GM12891 (cell line): ENCODE data around the gene INTS2.
A peak's percentile ranks its signal among the peaks of the same experiment; 100 is the strongest.

ENCODE experiments used
- DNase-seq: peaks from one replicate; pipeline ENCODE4 v3.0.0; 2011; ENCODE audit warnings: low spot score; ENCODE audit not compliant: insufficient read length
- FAIRE-seq: peaks from 2 replicates; lab custom pipeline; 2011; peaks lifted over from hg19 to GRCh38; lab: Jason Lieb, UNC
- PAX5 ChIP-seq: IDR thresholded peaks from 2 replicates; pipeline ENCODE4 v1.6.1; 2011; ENCODE audit warnings: low read length, moderate library complexity, mild to moderate bottlenecking; ENCODE audit not compliant: insufficient read depth, severe bottlenecking
- POLR2A ChIP-seq: IDR thresholded peaks from 2 replicates; pipeline ENCODE4 v1.6.1; 2011; ENCODE audit warnings: low read depth, low read length, control low read depth
- POLR2AphosphoS5 ChIP-seq: IDR thresholded peaks from 2 replicates; pipeline ENCODE4 v1.6.1; 2011; ENCODE audit warnings: low read depth, low read length, control low read depth
- POU2F2 ChIP-seq: IDR thresholded peaks from 2 replicates; pipeline ENCODE4 v1.6.1; 2011; ENCODE audit warnings: low read depth, mild to moderate bottlenecking, control low read depth, low read length, moderate library complexity
- SPI1 ChIP-seq: IDR thresholded peaks from 2 replicates; pipeline ENCODE4 v1.6.1; 2011; ENCODE audit warnings: low read depth, low read length, control low read depth
- TAF1 ChIP-seq: IDR thresholded peaks from 2 replicates; pipeline ENCODE4 v1.6.1; 2011; ENCODE audit warnings: low read depth, low read length, control low read depth

The INTS2 gene

GRCh38 chr17:61852857-61853256 is 74.9 kb downstream of the INTS2 start:
- no peak for DNase-seq
- no peak for TF ChIP-seq POLR2AphosphoS5
- no peak for TF ChIP-seq POU2F2
- TF ChIP-seq PAX5 = no peak
- no peak for FAIRE-seq

DNA sequence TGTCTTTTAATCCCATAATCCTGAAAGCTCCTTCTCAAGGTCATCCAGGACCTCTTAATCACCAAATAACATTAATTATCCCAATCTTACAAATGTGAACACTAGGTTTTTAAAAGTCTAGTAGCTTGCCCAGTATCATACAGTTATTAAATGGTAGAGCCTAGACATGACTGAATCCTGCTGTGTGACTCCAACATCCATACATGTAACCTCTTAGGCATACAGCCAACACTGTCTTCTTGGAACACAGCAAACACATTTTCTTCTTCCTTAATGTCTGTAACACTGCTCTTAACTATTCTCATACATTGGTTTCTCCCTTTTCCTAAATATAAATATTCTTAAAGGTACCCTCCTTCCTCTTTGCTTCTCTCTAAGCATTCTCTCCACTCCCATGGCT is 78.1 kb downstream of the INTS2 start:
- DNase-seq (no peak), FAIRE-seq (no peak)
- TF ChIP-seq POU2F2 (no peak), POLR2AphosphoS5 (no peak), TAF1 (no peak), POLR2A (no peak), PAX5 (no peak), SPI1 (no peak)

DNA sequence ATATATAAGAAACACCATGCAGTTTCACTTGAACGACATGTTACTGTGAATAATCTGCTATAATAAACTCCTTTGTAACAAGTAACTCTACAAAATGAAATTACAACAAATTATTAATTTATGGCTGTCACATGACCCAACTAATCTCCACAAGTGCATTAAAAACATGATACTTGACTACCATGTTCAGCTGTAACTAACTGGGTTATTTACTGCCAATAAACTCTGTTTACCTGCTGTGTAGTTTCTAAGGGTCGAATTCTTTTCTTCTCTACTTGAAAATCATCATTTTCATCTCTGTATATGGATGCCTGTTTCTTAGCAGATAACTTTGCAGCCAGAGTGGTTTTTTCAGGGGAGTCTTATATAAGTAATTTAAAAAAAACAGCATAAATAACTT is 78.9 kb downstream of the INTS2 start:
- TF ChIP-seq POLR2A = no peak
- no peak for TF ChIP-seq SPI1
- no peak for TF ChIP-seq PAX5
- TF ChIP-seq POU2F2 = no peak
- TF ChIP-seq TAF1 = no peak
- no peak for TF ChIP-seq POLR2AphosphoS5
- FAIRE-seq = no peak
- no peak for DNase-seq

DNA sequence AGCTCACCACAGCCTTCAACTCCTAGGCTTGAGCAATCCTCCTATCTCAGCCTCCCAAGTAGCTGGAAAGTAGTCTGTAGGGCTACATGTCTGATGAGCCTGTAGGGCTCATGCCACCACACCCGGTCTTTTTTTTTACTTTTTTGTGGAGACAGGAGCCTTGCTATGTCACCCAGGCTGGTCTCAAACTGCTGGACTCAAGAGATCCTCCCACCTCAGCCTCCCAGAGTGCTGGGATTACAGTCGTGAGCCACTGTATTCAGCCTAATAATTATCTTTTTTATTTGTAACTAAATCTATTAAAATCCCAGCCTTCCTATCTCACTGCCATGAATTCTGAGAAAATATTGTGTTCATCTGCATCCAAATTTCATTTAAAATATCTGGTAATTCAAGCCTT is 79.5 kb downstream of the INTS2 start:
- TF ChIP-seq TAF1 (no peak), POLR2A (no peak), POU2F2 (no peak), PAX5 (no peak), POLR2AphosphoS5 (no peak), SPI1 (no peak)
- FAIRE-seq = no peak
- DNase-seq = no peak

- FAIRE-seq (no peak), DNase-seq (no peak)
- TF ChIP-seq SPI1 = no peak
- TF ChIP-seq POU2F2 = no peak
- TF ChIP-seq PAX5 = no peak
Observed at GRCh38 chr17:61847659-61848058, 80.1 kb downstream of the INTS2 start.

DNA sequence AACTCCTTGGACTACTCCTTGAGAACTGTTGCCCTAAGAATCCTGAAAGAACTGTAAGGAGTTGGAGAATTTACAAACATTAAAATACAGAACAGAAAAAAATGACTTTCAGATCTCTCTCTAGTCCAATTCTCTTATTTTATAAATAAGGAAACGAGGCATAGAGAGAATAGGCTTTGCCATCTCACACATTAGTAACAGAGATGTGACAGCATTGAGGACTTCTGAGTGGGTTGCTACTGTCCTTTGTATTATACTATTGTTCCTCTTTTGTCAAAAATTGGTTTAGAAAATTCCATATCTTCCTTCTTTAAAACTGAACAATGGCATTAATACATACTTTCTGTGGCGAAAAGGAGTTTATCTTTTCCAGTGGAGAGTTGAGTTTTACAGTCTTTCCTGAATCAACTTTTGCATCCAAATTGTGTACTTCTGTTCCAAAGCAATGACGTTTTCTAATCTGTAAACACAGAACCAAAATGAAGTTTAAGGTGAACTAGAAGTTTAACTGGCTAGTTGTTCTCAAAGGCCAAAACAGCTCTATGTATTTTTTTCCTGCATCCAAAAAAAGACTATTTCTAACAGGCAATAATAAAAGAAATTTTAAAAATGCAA is 80.9 kb downstream of the INTS2 start:
- no peak for TF ChIP-seq PAX5
- no peak for TF ChIP-seq SPI1
- TF ChIP-seq POLR2AphosphoS5 = no peak
- TF ChIP-seq TAF1 = no peak
- TF ChIP-seq POLR2A = no peak
- TF ChIP-seq POU2F2 = no peak
- FAIRE-seq = no peak
- DNase-seq = no peak

GRCh38 chr17:61846088-61846487 is 81.7 kb downstream of the INTS2 start:
- FAIRE-seq = no peak
- DNase-seq = no peak

GRCh38 chr17:61843435-61843834 is 84.3 kb downstream of the INTS2 start:
- TF ChIP-seq POU2F2 (no peak), POLR2AphosphoS5 (no peak), TAF1 (no peak), SPI1 (no peak), POLR2A (no peak), PAX5 (no peak)
- FAIRE-seq = no peak
- DNase-seq = no peak

More at GRCh38 chr17:61846088-61846487, 81.7 kb downstream of the INTS2 start:
- TF ChIP-seq SPI1 = no peak
- no peak for TF ChIP-seq POU2F2
- TF ChIP-seq POLR2AphosphoS5 = no peak
- TF ChIP-seq PAX5 = no peak
- TF ChIP-seq POLR2A = no peak
- TF ChIP-seq TAF1 = no peak

DNA sequence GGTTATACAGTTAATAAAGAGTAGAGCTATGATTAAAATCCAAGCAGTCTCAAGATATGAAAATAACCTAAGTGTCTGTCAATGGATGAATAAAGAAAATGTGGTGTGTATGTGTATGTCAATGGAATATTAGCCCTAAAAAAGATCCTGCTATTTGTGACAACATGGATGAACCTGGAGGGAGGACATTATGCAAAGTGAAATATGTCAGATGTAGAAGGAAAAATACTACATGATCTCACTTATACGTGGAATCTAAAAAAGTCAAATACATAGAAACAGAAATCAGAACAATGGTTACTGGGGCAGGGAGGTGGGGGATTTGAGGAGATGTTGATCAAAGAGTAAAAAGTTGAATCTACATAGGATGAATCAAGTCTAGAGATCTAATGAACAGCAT is 84.9 kb downstream of the INTS2 start:
- FAIRE-seq (no peak), DNase-seq (no peak)
- TF ChIP-seq POLR2A (no peak), TAF1 (no peak), POLR2AphosphoS5 (no peak), SPI1 (no peak), POU2F2 (no peak), PAX5 (no peak)

DNA sequence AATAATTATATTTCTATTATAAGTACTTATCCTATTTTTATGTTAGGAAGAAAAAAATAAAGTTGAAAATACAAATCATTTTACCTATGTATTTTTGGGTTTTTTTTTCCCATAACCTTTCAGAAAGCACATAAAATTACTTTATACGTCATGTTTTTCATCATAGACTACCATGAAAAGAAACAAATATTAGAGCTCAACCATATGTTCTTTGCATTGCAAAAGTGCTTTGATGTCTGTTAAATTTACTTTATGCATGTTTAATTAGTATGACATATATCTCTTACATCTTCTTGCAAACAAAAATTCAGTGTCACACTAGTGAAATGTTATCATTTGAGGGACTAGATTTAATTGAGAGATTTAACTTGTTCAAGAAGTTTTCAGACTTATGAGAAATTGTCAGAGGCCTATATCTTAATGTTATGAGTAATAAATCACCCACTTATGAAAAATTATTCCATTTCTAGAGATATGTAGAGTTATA is 88.4 kb downstream of the INTS2 start:
- FAIRE-seq = no peak
- no peak for DNase-seq
- TF ChIP-seq POU2F2 = no peak
- no peak for TF ChIP-seq TAF1
- TF ChIP-seq PAX5 = no peak
- no peak for TF ChIP-seq SPI1
- no peak for TF ChIP-seq POLR2A
- no peak for TF ChIP-seq POLR2AphosphoS5

- DNase-seq (peak; percentile 21), FAIRE-seq (no peak)
- TF ChIP-seq PAX5 (no peak), POLR2AphosphoS5 (no peak), POU2F2 (no peak), TAF1 (no peak), SPI1 (no peak), POLR2A (no peak)
Observed at GRCh38 chr17:61837175-61838051, 90.4 kb downstream of the INTS2 start.
